GM12872 (cell line): Measurements from ENCODE around the gene NUFIP2.

Experiments used
- CTCF ChIP-seq: IDR thresholded peaks from 3 replicates; pipeline ENCODE4 v1.5.1; 2011; ENCODE audit warnings: low read depth, mild to moderate bottlenecking, low read length, moderate library complexity; ENCODE audit not compliant: insufficient read depth

NUFIP2 gene

GRCh38 chr17:29242051-29242450 lies 51.9 kb downstream of the NUFIP2 start:
- no peak for TF ChIP-seq CTCF

- TF ChIP-seq CTCF, result no peak
These were observed 52.7 kb downstream of the NUFIP2 start for GRCh38 chr17:29240968-29241963.

- no peak for TF ChIP-seq CTCF
These were observed 53.5 kb downstream of the NUFIP2 start for GRCh38 chr17:29240477-29240876.

- no peak for TF ChIP-seq CTCF
These were observed 55.7 kb downstream of the NUFIP2 start for GRCh38 chr17:29238133-29238850.

GRCh38 chr17:29237476-29238132 lies 56.3 kb downstream of the NUFIP2 start:
- no peak for TF ChIP-seq CTCF

GRCh38 chr17:29235904-29236303 lies 58.0 kb downstream of the NUFIP2 start:
- no peak for TF ChIP-seq CTCF

- no peak for TF ChIP-seq CTCF
These were observed 60.6 kb downstream of the NUFIP2 start for GRCh38 chr17:29233301-29233700.
